NCI-H748 (cell line): Measurements from ENCODE around the gene TNIK.

Experiments used
- DNase-seq: peaks from one replicate; lab custom pipeline; 2025; ENCODE audit not compliant: unreplicated experiment; lab: John Stamatoyannopoulos, UW

The TNIK gene

GRCh38 chr3:171470714-171471227 is 10.6 kb upstream of the TNIK start:
- no peak for DNase-seq

- DNase-seq, result no peak
These were observed 9.2 kb upstream of the TNIK start for GRCh38 chr3:171469376-171469775.

GRCh38 chr3:171468296-171468906 is 8.2 kb upstream of the TNIK start:
- no peak for DNase-seq

GRCh38 chr3:171465763-171466162 is 5.6 kb upstream of the TNIK start:
- no peak for DNase-seq

- DNase-seq, result no peak
These were observed 4.3 kb upstream of the TNIK start for GRCh38 chr3:171464462-171464861.

- peak; percentile 36 for DNase-seq
These were observed 2.0 kb upstream of the TNIK start for GRCh38 chr3:171462224-171462623.

- DNase-seq, result no peak
These were observed 1.3 kb upstream of the TNIK start for GRCh38 chr3:171461525-171461917.

- DNase-seq, result peak; percentile 77
These were observed 720 bp upstream of the TNIK start for GRCh38 chr3:171460725-171461524.

- DNase-seq, result peak; percentile 69
These were observed 866 bp downstream of the TNIK start for GRCh38 chr3:171459137-171459941.

GRCh38 chr3:171458864-171459136 is 1.4 kb downstream of the TNIK start:
- no peak for DNase-seq

- DNase-seq, result no peak
These were observed 1.9 kb downstream of the TNIK start for GRCh38 chr3:171458071-171458863.

- DNase-seq, result no peak
These were observed 2.6 kb downstream of the TNIK start for GRCh38 chr3:171457607-171458061.

GRCh38 chr3:171456765-171457606 is 3.2 kb downstream of the TNIK start:
- DNase-seq, result no peak

- DNase-seq, result no peak
These were observed 4.3 kb downstream of the TNIK start for GRCh38 chr3:171455603-171456550.

- no peak for DNase-seq
These were observed 6.2 kb downstream of the TNIK start for GRCh38 chr3:171454041-171454440.

GRCh38 chr3:171453180-171453886 is 6.9 kb downstream of the TNIK start:
- DNase-seq, result no peak

GRCh38 chr3:171452328-171452727 is 7.9 kb downstream of the TNIK start:
- DNase-seq, result no peak

GRCh38 chr3:171451915-171452314 is 8.3 kb downstream of the TNIK start:
- no peak for DNase-seq
